Coronary artery (tissue), 2 donors: ENCODE data around the gene ZNF862.

Experiments used
- DNase-seq: peaks from one replicate; pipeline ENCODE4 v3.0.0-alpha.2; 2017; ENCODE audit warnings: low spot score
- H3K27ac ChIP-seq, 2 donors: fragments of 200-600 bp; sonication (generic); one replicate each; pipeline ENCODE4 v1.5.1; 2016 to 2019
- H3K4me3 ChIP-seq: fragments of 200-600 bp; sonication (generic); 2 replicates; pipeline ENCODE4 v1.5.1; 2016; ENCODE audit warnings: mild to moderate bottlenecking, moderate library complexity
- CTCF ChIP-seq: fragments of 200-600 bp; sonication (generic); IDR thresholded peaks from one replicate; pipeline ENCODE4 v1.5.1; 2019; ENCODE audit warnings: antibody characterized with exemption

ZNF862 gene

GRCh38 chr7:149793261-149793660 lies 44.9 kb upstream of the ZNF862 start:
- no peak for DNase-seq
- no peak overlapping the region for H3K27ac ChIP-seq
- TF ChIP-seq CTCF: no peak
- H3K4me3 ChIP-seq: no peak overlapping the region

DNA sequence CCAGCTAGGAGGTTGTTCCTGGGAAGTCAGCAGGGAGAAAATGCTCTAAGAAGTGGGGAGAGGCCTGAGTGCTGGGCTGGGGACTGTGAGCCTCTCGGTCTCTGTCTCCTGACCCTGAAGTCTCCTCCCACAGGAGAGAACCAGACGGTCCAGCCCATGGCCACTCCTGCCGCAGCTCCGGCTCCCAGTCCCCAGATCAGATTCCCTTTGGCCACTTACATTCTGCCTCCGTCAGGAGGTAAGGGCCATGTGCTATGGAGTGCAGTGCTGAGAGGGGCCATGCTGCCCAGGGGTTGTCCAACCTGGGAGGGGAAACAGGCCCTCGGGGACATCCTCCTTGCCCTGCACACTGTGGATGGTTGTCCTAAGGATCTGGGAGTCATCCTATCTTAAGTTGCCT lies 43.5 kb upstream of the ZNF862 start:
- no peak overlapping the region for H3K27ac ChIP-seq
- no peak for TF ChIP-seq CTCF
- no peak for DNase-seq
- no peak overlapping the region for H3K4me3 ChIP-seq

GRCh38 chr7:149795126-149795525 lies 43.0 kb upstream of the ZNF862 start:
- TF ChIP-seq CTCF: no peak
- no peak for DNase-seq
- no peak overlapping the region for H3K4me3 ChIP-seq
- no peak overlapping the region for H3K27ac ChIP-seq

GRCh38 chr7:149796287-149796860 lies 41.8 kb upstream of the ZNF862 start:
- no peak overlapping the region for H3K27ac ChIP-seq
- no peak for TF ChIP-seq CTCF
- H3K4me3 ChIP-seq: no peak overlapping the region
- no peak for DNase-seq

- TF ChIP-seq CTCF: no peak
- H3K4me3 ChIP-seq: no peak overlapping the region
- H3K27ac ChIP-seq: no peak overlapping the region
- DNase-seq: no peak
Observed at GRCh38 chr7:149797771-149798170, 40.4 kb upstream of the ZNF862 start.

DNA sequence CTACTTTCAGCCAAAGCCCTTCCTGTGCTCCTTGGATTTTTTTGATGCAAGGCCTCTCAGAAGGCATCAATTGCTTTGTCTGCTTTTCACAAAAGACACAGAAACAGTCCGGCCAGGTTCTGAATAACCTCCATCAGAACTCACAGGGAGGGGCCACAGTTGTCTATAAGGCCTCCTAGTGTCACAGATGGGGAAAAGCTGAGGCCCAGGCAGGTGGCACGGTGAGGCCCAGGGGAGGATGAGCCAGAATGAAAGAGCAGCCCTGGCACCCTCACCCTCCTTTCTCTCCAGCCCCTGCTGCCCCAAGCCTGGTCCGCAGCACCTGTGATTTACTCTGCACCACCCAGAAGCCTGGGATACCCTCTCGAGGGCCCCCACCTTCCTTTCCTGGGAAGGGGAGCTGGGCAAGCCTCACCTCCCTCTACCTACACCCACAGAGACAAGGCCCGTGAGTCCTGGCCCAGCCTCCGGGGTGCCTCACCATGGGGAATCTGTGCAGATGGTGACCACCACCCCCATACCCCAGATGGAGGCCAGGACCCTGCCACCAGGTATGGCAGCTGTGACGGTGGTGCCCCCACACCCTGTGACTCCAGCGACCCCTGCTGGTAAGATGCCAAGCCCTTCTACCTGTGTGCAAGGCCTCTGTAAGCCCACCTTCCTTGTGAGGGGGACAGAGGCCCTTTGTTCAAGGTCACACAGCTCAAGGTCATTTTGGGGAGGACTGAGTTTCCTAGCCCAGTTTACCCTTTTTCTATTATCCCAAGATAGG lies 38.6 kb upstream of the ZNF862 start:
- no peak overlapping the region for H3K4me3 ChIP-seq
- no peak for DNase-seq
- H3K27ac ChIP-seq: no peak overlapping the region
- no peak for TF ChIP-seq CTCF

- no peak overlapping the region for H3K4me3 ChIP-seq
- H3K27ac ChIP-seq: no peak overlapping the region
- no peak for DNase-seq
- no peak for TF ChIP-seq CTCF
Observed at GRCh38 chr7:149800169-149800555, 38.0 kb upstream of the ZNF862 start.
